Activated CD4-positive, alpha-beta memory T cell treated with anti-CD3 and anti-CD28 coated beads, Interleukin-2, amount 10 ng/mL, durations not matched to agents 7 days and 5 days (primary cell): ENCODE measurements around the gene CSE1L. TPM values are rescaled to one million over a fixed set of nuclear protein-coding genes. Genes with fewer than 3 reads are reported as not detected.
"Not testable (repeated sequence)": the region's sequence is repeated elsewhere in the genome, so short reads cannot be mapped to it uniquely, and the experiment has no call there.

ENCODE experiments used
- CTCF ChIA-PET: fragments of 350-600 bp; sonication (Branson Sonifier 250); formaldehyde crosslinking; loops from one replicate; lab custom pipeline; 2021; ENCODE audit warnings: antibody characterized with exemption, inconsistent platforms; lab: Charles Lee
- POLR2A ChIA-PET: fragments of 350-600 bp; sonication (Branson Sonifier 250); formaldehyde crosslinking; loops from one replicate; lab custom pipeline; 2021; ENCODE audit warnings: antibody characterized with exemption; lab: Charles Lee
- DNase-seq: peaks from one replicate; pipeline ENCODE4 v3.0.0-alpha.2; 2020
- H3K27ac Mint-ChIP-seq: one replicate; pipeline ENCODE4 v1.8.0; 2021; ENCODE audit warnings: mild to moderate bottlenecking, mixed read lengths
- H3K27me3 Mint-ChIP-seq: one replicate; pipeline ENCODE4 v1.8.0; 2021; ENCODE audit warnings: mixed read lengths
- H3K36me3 Mint-ChIP-seq: one replicate; pipeline ENCODE4 v1.8.0; 2021; ENCODE audit warnings: low read depth, mixed read lengths
- H3K4me1 Mint-ChIP-seq: one replicate; pipeline ENCODE4 v1.8.0; 2021; ENCODE audit warnings: mixed read lengths
- H3K4me3 Mint-ChIP-seq: one replicate; pipeline ENCODE4 v1.8.0; 2021; ENCODE audit warnings: mild to moderate bottlenecking, mixed read lengths
- H3K9me3 Mint-ChIP-seq: one replicate; pipeline ENCODE4 v1.8.0; 2021; ENCODE audit warnings: mixed read lengths
- total RNA-seq, 2 experiments: library from RNA; stranded (reverse); gene quantifications; one replicate each; pipeline ENCODE4 v1.2.3, GENCODE V29; 2021

The CSE1L gene
- total RNA-seq, 2 experiments from 2014 or later: 65.6 to 67.8 TPM

DNA sequence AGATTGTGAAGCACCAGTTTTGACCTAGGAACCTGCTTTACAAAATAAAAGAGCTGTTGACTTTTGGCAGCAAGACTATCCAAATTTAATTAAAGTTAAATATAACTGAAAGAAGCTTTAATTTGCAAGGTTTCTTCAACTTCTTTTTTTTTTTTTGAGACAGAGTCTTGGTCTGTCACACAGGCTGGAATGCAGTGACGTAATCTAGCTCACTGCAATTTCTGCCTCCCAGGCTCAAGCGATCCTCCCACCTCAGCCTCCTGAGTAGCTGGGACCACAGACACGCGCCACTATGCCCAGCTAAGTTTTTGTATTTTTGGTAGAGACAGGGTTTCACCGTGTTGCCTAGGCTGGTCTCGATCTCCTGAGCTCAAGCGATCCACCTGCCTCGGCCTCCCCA is 13.7 kb upstream of the CSE1L start:
- DNase-seq: no peak
- H3K9me3 Mint-ChIP-seq: no peaks in the 10 kb centered on the region
- peaks cover 32% of the 10 kb centered on the region for H3K36me3 Mint-ChIP-seq
- POLR2A ChIA-PET: interaction anchor here (3.8 kb wide), 1 partner anchor 14 kb away, joined by 19 read pairs; the partner anchor contains the start of gene CSE1L
- no peak overlapping the region for H3K4me3 Mint-ChIP-seq
- no peak overlapping the region for H3K27ac Mint-ChIP-seq
- CTCF ChIA-PET: interaction anchor here (0.6 to 1.2 kb wide), 4 partner anchors 10 to 173 kb away, joined by 3 to 4 read pairs (median 4); no protein-coding TSS in a partner anchor
- peaks cover 3% of the 10 kb centered on the region for H3K4me1 Mint-ChIP-seq
- H3K27me3 Mint-ChIP-seq: no peaks in the 10 kb centered on the region

- Mint-ChIP-seq H3K4me1 (peaks cover 15% of the 10 kb centered on the region), H3K27ac (no peak overlapping the region), H3K4me3 (no peak overlapping the region), H3K27me3 (no peaks in the 10 kb centered on the region), H3K36me3 (peaks cover 23% of the 10 kb centered on the region), H3K9me3 (no peaks in the 10 kb centered on the region)
- no peak for DNase-seq
- CTCF ChIA-PET: no interaction called here
- POLR2A ChIA-PET: interaction anchor here (3.8 kb wide), 1 partner anchor 12 kb away, joined by 19 read pairs; the partner anchor contains the start of gene CSE1L
Observed at GRCh38 chr20:49034070-49034732, 11.9 kb upstream of the CSE1L start.

- H3K27me3 Mint-ChIP-seq: no peaks in the 10 kb centered on the region
- POLR2A ChIA-PET: interaction anchor here (3.4 kb wide), 1 partner anchor 9 kb away, joined by 39 read pairs; the partner anchor contains the start of gene CSE1L
- H3K4me3 Mint-ChIP-seq: no peak overlapping the region
- CTCF ChIA-PET: interaction anchor here (0.9 to 1.4 kb wide), 2 partner anchors 9 to 16 kb away, joined by 3 to 8 read pairs; no protein-coding TSS in a partner anchor
- no peaks in the 10 kb centered on the region for H3K9me3 Mint-ChIP-seq
- peak overlapping the region; percentile 13 for H3K27ac Mint-ChIP-seq
- H3K4me1 Mint-ChIP-seq: peaks cover 19% of the 10 kb centered on the region
- peaks cover 16% of the 10 kb centered on the region for H3K36me3 Mint-ChIP-seq
- DNase-seq: peak; percentile 30
Observed at GRCh38 chr20:49037962-49038387, 8.1 kb upstream of the CSE1L start.

GRCh38 chr20:49039854-49040253 is 6.3 kb upstream of the CSE1L start:
- CTCF ChIA-PET: interaction anchor here (0.6 kb wide), 1 partner anchor 9 kb away, joined by 3 read pairs; no protein-coding TSS in a partner anchor
- no peak for DNase-seq
- H3K9me3 Mint-ChIP-seq: no peaks in the 10 kb centered on the region
- peaks cover 21% of the 10 kb centered on the region for H3K4me1 Mint-ChIP-seq
- no peak overlapping the region for H3K27ac Mint-ChIP-seq
- peaks cover 5% of the 10 kb centered on the region for H3K36me3 Mint-ChIP-seq
- POLR2A ChIA-PET: no interaction called here
- no peaks in the 10 kb centered on the region for H3K27me3 Mint-ChIP-seq
- H3K4me3 Mint-ChIP-seq: no peak overlapping the region

DNA sequence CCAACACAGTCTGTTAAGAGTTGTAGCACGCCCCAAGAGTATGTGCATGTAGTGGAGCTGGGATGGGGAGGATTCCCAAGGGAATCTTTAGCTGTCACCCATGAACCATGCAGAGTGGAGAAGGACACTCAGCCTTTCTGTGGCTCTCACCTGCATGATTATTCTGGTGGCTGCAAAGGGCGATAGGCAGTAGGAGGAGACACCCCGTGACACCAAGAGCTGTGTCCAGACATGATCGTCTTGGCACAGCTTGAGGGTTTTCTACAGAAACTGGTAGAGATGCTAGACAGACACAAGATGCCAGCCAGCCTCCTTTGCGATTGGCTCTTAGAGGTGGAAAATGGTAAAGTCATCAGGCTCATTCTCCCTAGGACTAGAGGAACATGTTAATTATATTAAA is 3.1 kb upstream of the CSE1L start:
- CTCF ChIA-PET: no interaction called here

GRCh38 chr20:49045440-49046086 is 549 bp upstream of the CSE1L start:
- Mint-ChIP-seq H3K27me3 (no peaks in the 10 kb centered on the region), H3K4me1 (peaks cover 32% of the 10 kb centered on the region), H3K27ac (peak overlapping the region; percentile 98), H3K9me3 (no peaks in the 10 kb centered on the region), H3K4me3 (peak overlapping the region; percentile 99), H3K36me3 (peaks cover 29% of the 10 kb centered on the region)
- peak; percentile 46 for DNase-seq
- ChIA-PET POLR2A (interaction anchor here (0.7 to 3.3 kb wide), 35 partner anchors 8 to 1688 kb away, joined by 3 to 39 read pairs (median 6); partner anchors contain the start of genes ARFGEF2, DDX27, PREX1 and STAU1), CTCF (interaction anchor here (0.5 to 1.4 kb wide), 5 partner anchors 14 to 173 kb away, joined by 3 to 5 read pairs (median 3); partner anchors contain the start of gene DDX27)

More for the DNA sequence above, 3.1 kb upstream of the CSE1L start:
- Mint-ChIP-seq H3K4me1 (peaks cover 29% of the 10 kb centered on the region), H3K36me3 (peaks cover 16% of the 10 kb centered on the region), H3K27ac (no peak overlapping the region), H3K9me3 (no peaks in the 10 kb centered on the region), H3K27me3 (no peaks in the 10 kb centered on the region), H3K4me3 (no peak overlapping the region)
- no peak for DNase-seq
- POLR2A ChIA-PET: no interaction called here

DNA sequence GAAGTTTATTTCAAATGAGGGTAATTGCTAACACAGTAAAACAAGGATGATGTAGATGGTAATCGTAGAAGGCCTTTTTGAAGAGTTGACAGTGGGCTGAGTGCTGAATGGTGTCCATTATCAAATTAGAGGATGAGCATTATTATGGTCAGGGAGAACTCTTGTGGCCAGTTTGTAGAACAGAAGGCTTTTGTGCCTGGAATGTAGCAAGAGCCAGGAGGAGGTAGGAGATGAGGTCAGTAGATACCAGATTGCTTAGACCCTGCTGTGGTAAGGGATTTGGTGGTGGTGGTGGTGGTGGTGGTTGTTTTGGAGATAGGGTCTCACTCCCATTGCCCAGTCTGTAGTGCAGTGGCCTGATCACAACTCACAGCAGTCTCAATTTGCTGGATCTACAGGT is 6.2 kb downstream of the CSE1L start:
- no peaks in the 10 kb centered on the region for H3K9me3 Mint-ChIP-seq
- no peaks in the 10 kb centered on the region for H3K27me3 Mint-ChIP-seq
- POLR2A ChIA-PET: no interaction called here
- CTCF ChIA-PET: no interaction called here
- no peak for DNase-seq
- H3K27ac Mint-ChIP-seq: peak overlapping the region; percentile 56
- peaks cover 58% of the 10 kb centered on the region for H3K36me3 Mint-ChIP-seq
- peaks cover 60% of the 10 kb centered on the region for H3K4me1 Mint-ChIP-seq
- H3K4me3 Mint-ChIP-seq: no peak overlapping the region

- Mint-ChIP-seq H3K4me1 (peaks cover 46% of the 10 kb centered on the region), H3K4me3 (no peak overlapping the region), H3K27ac (peak overlapping the region; percentile 17), H3K36me3 (peaks cover 56% of the 10 kb centered on the region), H3K27me3 (no peaks in the 10 kb centered on the region), H3K9me3 (no peaks in the 10 kb centered on the region)
- ChIA-PET POLR2A (interaction anchor here (4.1 kb wide), 1 partner anchor 8 kb away, joined by 37 read pairs; the partner anchor contains the start of gene CSE1L), CTCF (no interaction called here)
- no peak for DNase-seq
Observed at GRCh38 chr20:49054056-49054643, 8.0 kb downstream of the CSE1L start.

- ChIA-PET POLR2A (interaction anchor here (0.5 to 2.2 kb wide), 2 partner anchors 17 to 37 kb away, joined by 3 to 11 read pairs; partner anchors contain the start of gene CSE1L), CTCF (interaction anchor here (0.6 kb wide), 1 partner anchor 31 kb away, joined by 4 read pairs; no protein-coding TSS in a partner anchor)
- Mint-ChIP-seq H3K4me1 (peaks cover 4% of the 10 kb centered on the region), H3K36me3 (peaks cover 52% of the 10 kb centered on the region), H3K27me3 (no peaks in the 10 kb centered on the region), H3K4me3 (no peak overlapping the region), H3K27ac (no peak overlapping the region), H3K9me3 (no peaks in the 10 kb centered on the region)
- DNase-seq: no peak
Observed at GRCh38 chr20:49063279-49063678, 17.2 kb downstream of the CSE1L start.

- Mint-ChIP-seq H3K9me3 (no peaks in the 10 kb centered on the region), H3K4me1 (no peaks in the 10 kb centered on the region), H3K4me3 (no peak overlapping the region), H3K36me3 (peaks cover 58% of the 10 kb centered on the region), H3K27ac (peak overlapping the region; percentile 2), H3K27me3 (no peaks in the 10 kb centered on the region)
- POLR2A ChIA-PET: interaction anchor here (0.6 kb wide), 1 partner anchor 41 kb away, joined by 4 read pairs; no protein-coding TSS in a partner anchor
- CTCF ChIA-PET: interaction anchor here (1.0 to 1.4 kb wide), 3 partner anchors 10 to 172 kb away, joined by 3 to 5 read pairs (median 3); no protein-coding TSS in a partner anchor
- DNase-seq: no peak
Observed at GRCh38 chr20:49074521-49074920, 28.4 kb downstream of the CSE1L start.

GRCh38 chr20:49078310-49078709 is 32.2 kb downstream of the CSE1L start:
- H3K9me3 Mint-ChIP-seq: no peaks in the 10 kb centered on the region
- H3K27ac Mint-ChIP-seq: no peak overlapping the region
- POLR2A ChIA-PET: no interaction called here
- no peak overlapping the region for H3K4me3 Mint-ChIP-seq
- H3K4me1 Mint-ChIP-seq: peaks cover 3% of the 10 kb centered on the region
- CTCF ChIA-PET: interaction anchor here (0.5 to 0.8 kb wide), 3 partner anchors 55 to 164 kb away, joined by 3 to 4 read pairs (median 3); no protein-coding TSS in a partner anchor
- peaks cover 58% of the 10 kb centered on the region for H3K36me3 Mint-ChIP-seq
- no peaks in the 10 kb centered on the region for H3K27me3 Mint-ChIP-seq
- DNase-seq: no peak

DNA sequence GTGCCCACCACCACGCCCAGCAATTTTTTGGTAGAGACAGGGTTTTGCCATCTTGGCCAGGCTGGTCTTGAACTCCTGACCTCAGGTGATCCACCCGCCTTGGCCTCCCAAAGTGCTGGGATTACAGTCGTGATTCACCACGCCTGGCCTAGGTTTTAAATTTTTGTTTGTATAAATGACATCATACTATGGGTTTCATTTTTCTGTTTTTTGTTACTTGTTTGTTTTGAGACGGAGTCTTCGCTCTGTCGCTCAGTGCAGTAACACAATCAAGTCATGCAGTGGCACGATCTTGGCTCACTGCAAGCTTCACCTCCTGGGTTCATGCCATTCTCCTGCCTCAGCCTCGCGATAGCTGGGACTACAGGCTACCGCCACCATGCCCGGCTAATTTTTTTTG is 36.2 kb downstream of the CSE1L start:
- H3K27ac Mint-ChIP-seq, H3K27me3 Mint-ChIP-seq, POLR2A ChIA-PET, H3K9me3 Mint-ChIP-seq, CTCF ChIA-PET, H3K4me3 Mint-ChIP-seq, DNase-seq, H3K4me1 Mint-ChIP-seq: not testable (repeated sequence)
- peaks cover 65% of the 10 kb centered on the region for H3K36me3 Mint-ChIP-seq
